Measurements from ENCODE around the gene PEMT.

PEMT gene

DNA sequence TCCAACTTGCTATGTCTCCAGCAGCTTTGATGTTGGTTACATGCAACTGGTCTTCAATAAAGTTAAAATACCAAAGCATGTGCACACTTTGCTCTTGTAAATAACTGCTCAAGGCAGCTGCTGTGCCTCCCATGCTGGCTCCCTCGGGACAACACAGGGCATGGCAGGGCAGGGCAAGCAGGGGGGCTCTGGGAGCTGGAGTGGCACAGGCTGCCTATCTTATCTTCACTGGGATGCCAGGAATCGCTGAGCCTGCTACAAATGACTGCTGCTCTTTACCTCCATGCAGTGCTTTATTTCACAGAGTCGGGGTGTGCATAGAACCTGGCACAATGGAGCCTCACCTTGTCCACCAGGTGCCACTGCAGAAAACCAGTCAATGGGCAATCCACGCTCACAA lies 21.8 kb downstream of the PEMT start:
- no peak for DNase-seq

DNA sequence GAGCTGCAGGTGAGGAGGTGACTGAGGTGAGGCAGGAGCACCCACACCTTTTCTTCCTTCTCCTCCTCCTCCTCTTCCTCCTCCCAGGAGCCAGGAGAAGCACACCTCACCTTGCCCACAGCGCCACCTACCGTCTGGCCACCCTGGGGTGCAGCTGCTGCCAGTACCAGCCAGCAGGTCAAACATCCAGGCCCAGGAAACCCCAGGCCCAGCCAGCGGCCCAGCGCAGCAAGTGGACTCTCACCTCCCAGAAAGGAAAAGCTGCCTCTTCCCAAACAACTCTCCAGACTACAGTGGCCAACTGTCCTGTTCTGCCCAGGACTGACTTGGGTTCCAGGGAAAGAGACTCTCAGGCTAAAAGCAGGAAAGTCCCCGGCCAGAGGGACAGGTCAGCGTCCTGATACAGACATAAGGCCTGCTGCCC lies 22.7 kb downstream of the PEMT start:
- DNase-seq: peak; percentile 56

DNA sequence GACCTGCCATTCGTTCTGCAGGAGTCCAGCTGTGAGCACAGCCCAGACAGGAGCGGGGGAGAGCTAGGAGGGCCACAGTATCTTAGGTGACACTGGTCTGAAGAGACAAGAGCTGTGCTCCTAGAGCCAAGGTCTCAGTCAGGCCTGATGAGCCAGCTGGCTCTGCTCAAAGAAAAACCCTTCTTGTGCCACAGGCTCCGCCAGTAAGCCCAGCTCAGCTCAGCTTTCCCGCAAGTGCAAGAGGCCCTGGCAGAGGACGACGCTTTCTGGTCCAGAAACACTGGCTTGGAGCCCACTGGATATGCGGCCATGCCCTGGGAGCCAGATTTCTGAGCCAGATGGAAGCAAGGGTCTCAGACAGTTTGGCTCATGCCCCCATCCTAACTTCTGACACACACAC lies 23.9 kb downstream of the PEMT start:
- DNase-seq: no peak

DNA sequence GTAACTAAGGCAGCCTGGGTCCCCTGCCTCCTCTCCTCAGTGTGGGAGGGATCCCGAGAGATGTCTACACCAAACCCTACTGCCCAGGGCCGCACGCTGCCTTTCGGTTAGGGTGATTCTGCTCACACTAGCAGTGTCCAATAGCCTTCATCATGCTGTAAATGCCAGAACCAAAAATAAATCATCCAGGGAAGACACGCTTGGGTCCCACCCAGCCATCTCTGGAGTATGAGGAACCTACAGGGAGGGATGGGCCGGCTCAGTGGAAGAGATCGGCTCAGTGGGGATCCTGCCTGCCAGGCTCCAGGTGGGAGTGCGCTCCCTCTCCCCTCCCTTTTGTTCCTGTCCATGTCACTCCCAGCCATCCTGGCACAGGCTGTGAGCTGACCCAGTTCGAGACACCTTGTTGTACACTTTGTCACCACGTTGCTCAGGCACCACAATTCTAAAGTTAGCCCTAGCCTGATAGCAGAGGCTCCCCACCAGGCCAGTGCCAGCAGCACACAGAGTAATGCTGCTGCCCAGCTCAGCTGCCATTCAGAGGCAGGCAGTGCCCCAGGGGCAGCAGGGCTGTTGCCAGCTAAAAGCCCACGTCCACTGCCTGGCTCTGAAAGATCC lies 24.5 kb downstream of the PEMT start:
- DNase-seq: no peak

DNA sequence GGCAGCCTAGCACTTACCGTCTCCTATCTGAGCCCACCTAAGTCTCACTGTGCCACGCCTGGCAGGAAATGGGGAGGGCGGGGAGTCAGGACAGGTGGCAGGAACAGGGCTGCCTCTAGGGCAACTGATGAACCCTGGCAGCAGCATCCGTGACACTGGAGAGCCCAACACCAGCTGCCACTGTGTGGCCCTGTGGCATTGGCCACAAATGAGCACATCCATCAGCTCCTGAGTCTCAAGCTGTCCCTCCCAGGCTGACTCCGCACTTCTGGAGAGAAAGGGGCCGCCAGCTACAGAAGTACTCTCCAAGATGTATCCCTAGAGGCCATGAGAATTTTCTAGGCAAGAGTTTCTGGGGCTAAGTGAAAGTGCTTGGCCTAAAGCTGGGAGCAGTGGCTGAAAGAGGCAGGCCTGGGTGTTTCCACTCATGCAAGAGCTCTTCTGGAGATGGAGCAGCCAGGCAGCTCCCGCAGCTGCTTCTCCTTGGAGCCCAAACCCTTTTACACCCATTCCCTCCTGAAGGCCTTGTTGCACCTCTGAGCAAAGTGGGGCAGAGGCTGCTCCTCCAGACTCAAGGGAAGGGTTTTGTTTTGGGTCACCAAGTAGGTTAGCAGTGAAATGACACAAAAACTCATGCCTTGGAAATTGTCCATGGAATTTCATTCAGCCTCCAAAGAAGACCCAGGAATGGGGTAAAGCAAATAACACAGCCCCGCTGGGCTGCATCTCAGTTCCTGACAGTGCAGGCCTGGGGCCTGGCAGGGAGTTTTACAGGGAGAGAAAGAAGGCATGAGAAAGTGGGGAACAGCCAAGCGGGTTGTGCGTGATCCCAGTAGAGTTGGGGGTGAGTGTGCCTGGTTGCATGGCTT lies 25.8 kb downstream of the PEMT start:
- DNase-seq: no peak

DNA sequence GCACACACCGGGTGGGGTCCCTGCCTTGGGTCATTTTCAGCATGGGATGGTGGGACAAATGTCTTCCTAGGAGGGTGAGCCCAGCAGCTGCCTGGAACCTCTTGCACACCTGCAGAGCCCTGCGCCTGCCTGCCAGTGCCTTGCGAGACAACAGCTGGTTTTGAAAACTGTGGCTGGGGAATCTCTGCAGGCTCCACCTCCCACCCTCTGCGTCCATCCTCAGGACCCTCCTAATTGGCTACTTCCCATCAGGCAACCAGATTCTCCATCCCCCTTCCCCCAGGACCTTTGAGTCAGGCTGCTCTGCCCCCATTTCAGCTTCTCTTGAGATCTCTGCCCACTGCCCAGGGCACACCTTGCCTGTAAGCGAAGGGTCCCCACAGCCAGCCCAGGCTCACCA lies 26.6 kb downstream of the PEMT start:
- no peak for DNase-seq

DNA sequence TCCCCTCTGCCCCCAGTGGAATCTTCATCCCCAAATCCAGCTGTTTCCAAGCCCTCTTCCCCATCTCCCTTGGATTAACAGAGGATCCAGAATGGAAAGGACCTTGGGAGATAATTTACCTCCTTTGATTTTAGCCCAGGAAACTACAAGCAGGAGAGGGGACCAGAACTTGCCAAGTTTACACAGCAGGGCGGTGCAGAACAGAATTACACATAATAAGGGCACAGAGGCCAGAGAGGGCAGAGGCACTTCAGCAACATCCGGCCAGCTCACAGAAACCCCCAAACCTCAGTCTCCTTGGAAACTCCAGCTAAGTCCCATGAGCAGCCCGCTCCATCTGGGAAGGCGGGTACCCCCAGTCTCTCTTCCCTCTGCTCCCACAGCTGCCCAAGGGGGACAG lies 27.2 kb downstream of the PEMT start:
- DNase-seq: no peak

DNA sequence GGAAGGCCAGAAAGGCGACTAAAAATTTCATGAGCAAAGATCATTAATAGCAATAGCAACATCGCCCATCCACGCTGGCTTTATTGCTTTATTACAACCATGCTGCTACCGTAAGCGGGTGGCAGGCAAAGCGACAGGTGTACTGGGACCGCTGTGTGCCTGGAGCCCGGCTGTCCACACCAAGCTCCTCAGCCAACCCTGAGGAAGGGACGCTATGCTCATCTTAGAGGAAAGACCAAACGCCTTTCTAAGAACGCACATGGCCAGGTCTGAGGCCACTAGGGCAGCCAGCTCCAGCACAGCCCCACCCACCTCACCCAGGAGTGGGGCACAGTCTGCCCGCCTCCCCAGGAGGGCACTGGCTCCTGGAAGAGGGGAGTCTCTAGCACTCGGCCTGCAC lies 28.0 kb downstream of the PEMT start:
- no peak for DNase-seq

DNA sequence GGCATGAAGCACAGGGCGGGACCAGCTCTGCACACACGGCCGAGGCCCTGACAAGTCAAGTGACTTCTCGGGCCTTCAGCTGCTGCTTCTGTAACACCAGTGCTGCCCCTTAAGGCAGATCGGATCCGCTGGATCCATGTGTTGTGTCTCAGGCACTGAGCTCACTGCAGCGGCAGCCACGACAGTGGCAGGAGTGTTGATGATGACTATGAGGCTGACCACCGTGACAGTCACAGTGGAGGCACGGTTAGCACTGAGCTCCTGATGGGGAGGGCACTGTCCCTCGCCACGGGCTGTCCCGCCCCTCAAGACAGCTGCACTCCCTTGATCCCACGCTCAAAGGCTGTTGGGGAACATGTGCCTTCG lies 29.4 kb downstream of the PEMT start:
- DNase-seq: no peak

DNA sequence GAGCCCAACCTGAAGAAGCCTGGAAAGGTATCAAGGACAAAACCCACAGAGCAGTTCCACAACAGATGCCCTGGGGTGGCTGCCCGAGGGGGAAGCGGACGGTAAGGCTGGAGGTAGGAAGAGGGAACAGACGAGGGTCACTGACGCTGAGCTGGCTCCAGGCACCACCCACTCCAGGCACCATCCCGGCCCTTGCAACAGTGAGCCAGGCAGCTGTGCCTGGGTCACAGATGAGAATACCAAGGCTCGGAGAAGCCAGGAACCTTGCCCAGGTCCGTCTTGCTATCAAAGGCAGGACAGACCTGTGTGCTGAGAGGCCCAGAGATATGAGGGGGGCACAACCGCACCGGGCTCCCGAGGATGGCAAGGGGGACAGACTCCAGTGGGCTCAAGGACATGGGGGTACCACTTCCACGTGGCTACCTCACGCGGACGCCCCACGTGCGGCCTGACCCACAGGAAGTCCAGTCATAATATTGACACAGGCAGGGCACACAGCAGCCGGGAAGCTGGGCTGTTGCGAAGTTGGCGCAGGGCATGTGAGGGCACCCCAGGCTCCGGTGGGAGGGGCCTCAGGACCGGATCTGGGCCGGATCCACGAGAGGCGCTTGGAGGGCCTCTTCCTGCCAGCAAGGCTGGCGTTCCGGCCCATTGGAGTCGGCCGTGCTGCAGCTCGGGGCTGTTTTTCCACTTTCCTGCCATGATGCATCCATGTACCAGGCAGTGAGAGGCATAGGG lies 29.9 kb downstream of the PEMT start:
- no peak for DNase-seq

DNA sequence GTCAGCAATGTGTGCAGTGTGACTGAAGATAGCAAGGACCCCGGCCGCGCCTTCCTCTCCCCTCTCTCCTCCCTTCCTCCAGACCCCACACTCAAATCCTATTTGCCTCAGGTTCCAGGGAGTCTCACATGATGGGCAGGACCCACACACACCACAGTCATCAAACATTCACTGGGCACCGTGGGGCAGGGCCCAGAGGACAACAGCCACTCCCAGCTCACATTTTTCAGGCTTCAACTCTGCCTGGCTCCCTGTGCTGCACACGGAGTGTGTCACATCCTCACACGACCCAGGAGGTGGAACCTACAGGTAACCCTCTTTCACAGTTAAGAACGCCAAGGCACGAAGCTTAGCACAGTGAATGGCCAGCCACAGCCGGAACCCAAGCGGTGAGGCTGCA lies 30.5 kb downstream of the PEMT start:
- DNase-seq: no peak

DNA sequence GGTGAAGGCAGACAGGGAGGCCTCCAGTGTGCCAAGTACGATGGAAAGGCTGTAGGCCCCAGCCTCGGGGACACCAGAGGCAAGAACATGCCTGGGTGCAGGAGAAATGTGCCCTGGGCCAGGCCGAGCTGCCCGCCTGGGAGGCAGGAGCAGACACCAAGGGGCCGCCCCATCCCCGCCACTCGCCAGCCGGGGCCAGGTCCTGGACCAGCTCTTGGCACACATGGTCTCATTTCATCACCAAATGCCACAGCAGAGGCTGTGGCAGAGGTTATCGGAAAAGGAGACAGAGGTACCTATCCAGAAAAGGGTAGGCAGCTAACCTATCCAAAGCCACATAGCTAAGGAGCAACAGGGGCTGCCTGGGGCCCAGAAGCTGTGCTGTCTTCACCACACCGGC lies 31.3 kb downstream of the PEMT start:
- no peak for DNase-seq

DNA sequence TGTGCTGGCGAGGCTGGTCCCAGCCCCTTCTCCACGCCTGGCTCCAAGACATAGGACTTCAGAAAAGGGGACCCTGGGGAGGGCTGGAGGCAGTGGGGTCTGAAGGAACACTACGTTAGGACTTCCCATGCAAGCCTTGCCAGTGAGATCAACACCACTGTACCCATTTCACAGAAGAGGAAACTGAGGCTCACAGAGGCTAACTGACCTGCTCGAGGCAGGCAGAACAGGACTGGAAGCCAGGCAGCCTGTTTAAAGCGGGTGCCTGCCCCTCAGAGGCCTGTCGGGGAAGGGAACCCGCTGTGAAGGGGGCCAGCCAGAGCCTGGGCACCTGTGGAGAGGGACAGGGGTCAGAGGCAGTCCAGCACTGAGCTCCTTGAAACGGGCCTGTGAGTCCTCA lies 32.3 kb downstream of the PEMT start:
- DNase-seq: no peak

DNA sequence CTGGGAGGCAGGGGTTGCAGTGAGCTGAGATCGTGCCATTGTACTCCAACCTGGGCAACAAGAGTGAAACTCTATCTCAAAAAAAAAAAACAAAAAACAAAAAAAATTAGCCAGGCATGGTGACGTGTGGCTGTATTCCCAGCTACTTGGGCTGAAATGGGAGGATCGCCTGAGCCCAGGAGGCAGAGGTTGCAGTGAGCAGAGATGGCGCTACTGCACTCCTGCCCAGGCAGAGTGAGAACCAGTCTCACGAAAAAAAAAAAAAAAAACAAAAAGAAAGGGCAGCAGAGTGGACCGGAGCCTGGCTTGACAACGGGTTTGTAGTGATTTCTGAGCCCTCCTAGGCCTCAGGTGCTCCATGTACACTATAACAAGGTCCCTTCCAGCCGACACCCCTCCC lies 33.1 kb downstream of the PEMT start:
- no peak for DNase-seq

DNA sequence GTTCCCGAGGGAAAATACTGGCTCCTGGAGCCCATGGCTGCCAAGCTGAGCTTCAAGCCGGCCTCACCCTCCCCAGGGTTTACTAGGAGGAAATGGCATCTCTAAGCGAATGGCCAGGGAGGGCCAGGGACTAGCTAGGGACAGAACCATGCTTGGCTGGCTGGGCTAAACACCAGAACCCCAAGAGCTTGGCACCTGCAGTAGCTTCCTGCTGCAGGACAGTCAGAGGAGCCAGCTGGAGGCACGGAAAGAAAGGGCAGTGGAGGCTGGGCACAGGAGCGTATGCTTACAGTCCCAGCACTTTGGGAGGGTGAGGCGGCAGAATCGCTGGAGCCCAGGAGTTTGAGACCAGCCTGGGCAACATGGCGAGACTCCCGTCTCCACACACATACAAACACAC lies 33.7 kb downstream of the PEMT start:
- DNase-seq: no peak

DNA sequence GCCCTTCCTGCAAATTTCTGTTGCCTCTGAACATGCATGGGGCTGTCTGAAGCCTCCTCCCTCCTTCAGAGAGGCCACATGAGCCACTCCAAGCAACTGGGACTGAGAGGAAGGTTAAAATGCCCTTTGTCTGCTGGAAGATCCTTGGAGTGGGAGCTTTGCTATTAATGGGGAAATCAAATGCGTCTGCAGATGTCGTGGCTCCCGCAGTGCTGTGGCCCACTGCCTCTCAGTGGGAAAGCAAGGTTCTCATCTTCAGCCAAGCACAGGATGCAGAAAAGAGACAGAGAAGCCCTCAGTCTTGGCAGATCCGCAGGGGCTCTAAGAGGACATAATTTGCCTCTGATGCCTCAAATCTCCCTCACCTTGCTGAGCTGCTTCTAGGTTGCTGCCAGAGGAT lies 34.8 kb downstream of the PEMT start:
- DNase-seq: no peak

DNA sequence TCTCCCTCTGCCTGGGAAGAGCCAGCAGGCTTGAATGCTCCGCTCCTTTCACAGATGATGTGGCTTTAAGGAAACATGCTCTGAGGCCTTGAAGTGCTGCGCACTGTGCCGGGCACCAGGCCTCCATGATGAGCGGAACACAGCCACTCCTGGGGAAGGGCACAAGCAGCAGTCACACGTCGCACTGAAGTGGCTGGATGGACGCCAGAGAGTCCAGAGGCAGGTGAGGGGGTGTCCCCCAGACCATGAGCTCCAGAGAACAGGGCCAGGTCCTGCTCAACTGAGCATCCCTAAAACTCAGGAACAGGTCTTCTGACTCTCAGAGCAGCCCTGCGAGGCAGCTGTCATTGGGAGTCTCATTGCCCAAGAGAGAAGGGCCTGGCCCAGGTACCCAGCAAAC lies 35.6 kb downstream of the PEMT start:
- DNase-seq: no peak

DNA sequence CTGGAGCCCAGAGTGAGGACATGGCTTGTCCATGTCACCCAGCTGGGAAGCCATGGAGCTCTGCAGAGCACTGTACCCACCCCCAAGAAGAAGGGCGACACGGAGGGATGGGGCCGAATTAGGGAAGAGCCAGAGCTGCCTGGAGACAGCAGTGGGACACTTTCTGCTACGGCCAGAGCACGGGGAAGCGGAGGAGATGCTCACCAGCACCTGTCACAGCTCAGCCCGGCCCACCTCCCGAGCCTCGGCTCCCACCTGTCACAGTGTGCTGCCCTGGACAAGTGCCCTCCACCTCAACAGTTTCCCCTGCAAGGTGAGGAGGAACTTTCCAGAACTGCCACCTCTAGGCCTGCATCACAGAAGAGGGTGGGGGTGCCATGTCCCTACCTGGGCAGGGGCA lies 36.4 kb downstream of the PEMT start:
- DNase-seq: no peak

DNA sequence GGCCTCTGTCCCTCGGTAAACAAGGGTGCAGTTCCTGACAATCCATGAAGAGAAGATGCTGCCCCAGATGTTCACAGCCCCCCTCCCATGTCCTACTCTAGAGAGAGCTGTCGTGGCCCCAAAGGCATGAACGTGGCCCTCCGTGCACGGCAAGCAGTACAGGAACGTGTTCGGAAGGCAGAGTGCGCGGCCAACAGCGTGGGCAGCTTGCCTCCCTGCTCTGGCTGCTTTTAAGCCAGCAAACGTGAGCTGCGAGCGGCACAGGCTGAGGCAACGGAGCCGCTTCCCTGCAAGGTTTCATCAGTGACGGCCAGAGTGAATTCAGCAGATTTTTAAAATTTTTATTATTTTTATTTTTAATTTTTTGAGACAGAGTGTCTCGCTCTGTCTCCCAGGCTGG lies 37.2 kb downstream of the PEMT start:
- DNase-seq: no peak

DNA sequence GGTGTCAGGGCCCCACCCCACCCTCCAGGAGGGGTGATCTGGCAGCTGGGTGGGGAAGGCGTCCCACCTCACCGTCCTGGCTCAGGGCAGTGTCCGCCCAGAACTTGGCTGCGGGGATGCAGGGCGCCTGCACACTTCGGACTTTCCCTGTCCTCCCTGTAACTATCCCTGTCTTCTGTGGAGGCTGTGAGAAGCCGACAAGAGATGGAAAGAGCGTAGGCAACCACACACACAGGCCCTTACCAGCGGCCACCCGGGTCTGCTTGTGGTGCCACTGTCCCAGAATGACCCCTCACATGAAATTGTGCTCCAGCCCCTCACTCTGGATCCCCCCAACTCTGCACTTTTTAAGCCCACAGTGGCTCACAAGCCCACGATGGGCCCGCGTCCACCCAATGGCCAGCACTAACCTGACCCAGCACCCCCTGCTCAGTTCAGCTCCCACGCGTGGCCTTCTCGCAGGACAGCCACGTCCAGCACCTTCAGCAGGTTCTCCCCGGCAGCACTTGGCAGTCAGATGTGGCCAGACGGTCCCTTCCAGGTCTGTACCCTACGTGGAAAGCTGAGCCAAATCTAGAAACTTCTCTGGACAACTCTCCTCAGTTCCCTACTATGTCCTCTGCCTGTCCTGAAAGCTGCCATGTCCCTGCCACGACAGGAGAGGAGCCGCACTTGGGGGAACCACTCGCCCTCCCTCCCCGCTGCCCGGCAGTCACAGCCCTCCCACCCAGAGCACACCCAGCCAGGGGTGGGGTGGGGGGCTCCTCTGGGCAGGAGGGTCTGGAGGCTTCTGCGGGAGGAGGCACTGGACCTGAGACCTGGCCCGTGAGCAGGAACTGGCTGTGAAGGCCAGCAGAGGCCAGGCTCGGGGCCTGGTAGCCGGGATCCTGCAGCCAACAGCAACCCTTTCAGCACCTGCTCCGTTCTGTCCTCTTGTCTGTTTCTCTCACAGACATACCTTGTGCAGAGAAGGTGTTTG lies 38.0 kb downstream of the PEMT start:
- no peak for DNase-seq

DNA sequence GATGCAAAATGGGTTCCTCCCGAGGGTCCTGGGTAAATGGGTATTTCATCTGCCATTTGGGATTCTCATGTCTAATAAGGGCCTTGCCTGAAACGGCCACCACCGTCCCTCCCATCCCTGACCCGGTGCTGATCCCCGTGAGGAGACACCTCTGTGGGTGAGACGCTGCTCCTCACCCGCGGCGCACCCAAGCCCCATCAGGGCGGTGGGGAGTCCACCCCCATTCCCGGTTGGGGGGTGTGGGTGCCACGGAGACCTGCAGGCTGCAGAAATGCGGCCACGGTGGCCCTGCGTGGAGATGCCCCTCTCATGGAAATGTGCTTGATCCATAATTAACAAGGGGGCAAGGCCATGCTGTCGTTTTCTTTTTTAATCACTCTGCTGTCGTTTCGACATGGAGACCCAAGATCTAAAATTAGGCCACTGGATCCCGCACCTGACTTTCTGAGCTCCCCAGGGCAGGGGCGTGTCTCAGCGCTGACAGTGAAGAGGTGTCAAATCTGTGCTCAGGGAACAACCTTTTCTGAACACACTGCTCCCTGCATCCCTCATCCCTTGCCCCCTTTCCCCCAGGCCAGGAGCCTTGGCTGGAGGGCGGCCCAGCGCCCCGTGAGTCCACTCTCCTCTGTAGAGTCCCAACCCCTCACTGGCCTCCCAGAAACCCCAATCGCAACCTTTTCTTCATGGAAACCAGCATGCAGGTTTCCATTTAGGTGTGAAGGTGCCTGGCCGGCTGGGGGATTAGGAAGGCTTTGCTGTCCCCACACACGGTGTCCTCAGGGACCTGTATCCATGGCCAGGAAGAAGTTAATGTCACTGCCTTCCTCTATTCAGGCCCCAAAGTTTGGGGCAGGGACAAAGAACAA lies 38.9 kb downstream of the PEMT start:
- DNase-seq: no peak

DNA sequence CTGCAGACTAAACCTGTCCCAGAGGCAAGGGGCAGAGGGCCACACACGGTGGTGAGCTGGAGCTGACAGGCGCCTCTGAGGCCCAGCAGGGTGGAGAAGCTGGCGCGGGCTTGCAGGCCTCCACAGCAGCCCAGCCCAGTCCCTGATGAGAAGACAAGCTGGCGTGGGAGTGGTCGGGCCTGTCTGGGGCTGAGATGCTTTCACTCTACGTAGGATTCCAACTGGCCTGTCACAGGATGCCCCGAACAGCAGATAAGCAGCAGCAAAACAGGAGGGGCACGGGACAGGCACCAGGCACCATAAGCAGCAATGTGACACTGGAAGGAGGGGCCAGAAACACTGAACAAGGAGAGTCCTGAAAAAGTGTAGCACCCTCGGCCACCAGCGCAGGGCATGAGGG lies 40.1 kb downstream of the PEMT start:
- DNase-seq: no peak
